Keratinocyte (primary cell): ENCODE data around the gene TSC22D4. TPM values are rescaled to one million over a fixed set of nuclear protein-coding genes. Genes with fewer than 3 reads are reported as not detected.
A peak's percentile ranks its signal among the peaks of the same experiment; 100 is the strongest.

Source experiments
- DNase-seq: peaks from one replicate; pipeline ENCODE4 v3.0.0-alpha.2; 2011; ENCODE audit warnings: low read depth, missing footprints, low spot score
- FAIRE-seq: peaks from 2 replicates; lab custom pipeline; 2011; peaks lifted over from hg19 to GRCh38; lab: Jason Lieb, UNC
- H2AFZ ChIP-seq: 2 replicates; pipeline ENCODE4 v1.6.0; 2012; ENCODE audit warnings: low read length, control low read depth, inconsistent platforms; ENCODE audit not compliant: control insufficient read depth
- H3K27ac ChIP-seq: 2 replicates; pipeline ENCODE4 v1.5.1; 2011; ENCODE audit warnings: low read length; ENCODE audit not compliant: control insufficient read depth, insufficient read depth
- H3K27me3 ChIP-seq: 3 replicates; pipeline ENCODE4 v1.6.0; 2011; ENCODE audit warnings: low read length; ENCODE audit not compliant: control insufficient read depth, insufficient read depth; ENCODE audit errors: extremely low read depth
- H3K36me3 ChIP-seq, 2 experiments: 2 replicates in 1 of 2; 3 replicates in 1 of 2; pipeline ENCODE4 v1.5.1; 2011; ENCODE audit warnings: low read length in 2 of 2, mild to moderate bottlenecking in 1 of 2; ENCODE audit not compliant: control insufficient read depth in 2 of 2, insufficient read depth in 2 of 2; ENCODE audit errors: extremely low read depth in 1 of 2
- H3K4me1 ChIP-seq: 3 replicates; pipeline ENCODE4 v1.5.1; 2011; ENCODE audit warnings: low read length; ENCODE audit not compliant: control insufficient read depth, insufficient read depth; ENCODE audit errors: extremely low read depth
- H3K4me2 ChIP-seq: 3 replicates; pipeline ENCODE4 v1.6.0; 2011; ENCODE audit warnings: low read depth, low read length; ENCODE audit not compliant: control insufficient read depth, insufficient read depth; ENCODE audit errors: extremely low read depth
- H3K4me3 ChIP-seq, 3 experiments: fragments of 200-600 bp in 1 of 3; sonication (generic) in 1 of 3; 2 replicates in 2 of 3; 3 replicates in 1 of 3; pipeline ENCODE4 v1.5.1; 2011 to 2016; ENCODE audit warnings: low read length in 3 of 3, mild to moderate bottlenecking in 3 of 3, control low read depth in 2 of 3, inconsistent platforms in 1 of 3, low read depth in 1 of 3, mixed read lengths in 1 of 3, mixed run types in 1 of 3, moderate library complexity in 1 of 3; ENCODE audit not compliant: control insufficient read depth in 2 of 3, insufficient read depth in 2 of 3; ENCODE audit errors: extremely low read depth in 1 of 3
- H3K79me2 ChIP-seq: 2 replicates; pipeline ENCODE4 v1.6.0; 2012; ENCODE audit warnings: low read length; ENCODE audit not compliant: control insufficient read depth, insufficient read depth
- H3K9ac ChIP-seq: 3 replicates; pipeline ENCODE4 v1.6.0; 2011; ENCODE audit warnings: low read length; ENCODE audit not compliant: control insufficient read depth, insufficient read depth; ENCODE audit errors: extremely low read depth
- H3K9me1 ChIP-seq: 3 replicates; pipeline ENCODE4 v1.6.0; 2011; ENCODE audit warnings: low read length; ENCODE audit not compliant: control insufficient read depth, insufficient read depth; ENCODE audit errors: extremely low read depth
- H3K9me3 ChIP-seq: 2 replicates; pipeline ENCODE4 v1.5.1; 2012; ENCODE audit warnings: low read depth, low read length; ENCODE audit not compliant: control insufficient read depth
- H4K20me1 ChIP-seq: 3 replicates; pipeline ENCODE4 v1.6.0; 2011; ENCODE audit warnings: low read length; ENCODE audit not compliant: control insufficient read depth, insufficient read depth; ENCODE audit errors: extremely low read depth
- EZH2 ChIP-seq: IDR thresholded peaks from one replicate; pipeline ENCODE4 v1.6.1; 2012; ENCODE audit warnings: inconsistent platforms, mild to moderate bottlenecking, low read length, moderate library complexity
- dilution Hi-C: fragments of 300-500 bp; cut with MboI; formaldehyde crosslinking; loops from one replicate; pipeline ENCODE4 v1.7.0; 2020; ENCODE audit warnings: low sequenced_read_pairs; ENCODE audit not compliant: extremely low pct_ligation_motif_present
- polyA plus RNA-seq, 5 experiments: library from polyadenylated mRNA; depleted of rRNA in 3 of 5; stranded (reverse) in 3 of 5; stranded (forward) in 1 of 5; unstranded in 1 of 5; fragments of >200 nt; gene quantifications; 1 replicate in 1 of 5; 2 replicates in 3 of 5; 3 replicates in 1 of 5; pipeline versions ENCODE4 v1.2.1 to v1.2.3, GENCODE V29; 2011 to 2012; ENCODE audit warnings: missing spikeins in 2 of 5, low read depth in 1 of 5, low replicate concordance in 1 of 5
- TF ChIP-seq, protein P1 (sequence below), 3 experiments: IDR thresholded peaks in 1 of 3; conservative IDR thresholded peaks in 1 of 3; optimal IDR thresholded peaks in 1 of 3; 2 replicates in 2 of 3; 3 replicates in 1 of 3; pipeline versions ENCODE3 to v1.5.1; 2011; ENCODE audit warnings: low read length in 3 of 3, mild to moderate bottlenecking in 3 of 3, moderate library complexity in 2 of 3, control low read depth in 1 of 3, inconsistent platforms in 1 of 3; ENCODE audit not compliant: insufficient read depth in 2 of 3; ENCODE audit errors: extremely low read depth in 1 of 3

TSC22D4 gene
- polyA plus RNA-seq, 1 donor (not counting 4 experiments of a cell fraction or from before 2014, with no cell fraction given): 8.4 TPM

DNA sequence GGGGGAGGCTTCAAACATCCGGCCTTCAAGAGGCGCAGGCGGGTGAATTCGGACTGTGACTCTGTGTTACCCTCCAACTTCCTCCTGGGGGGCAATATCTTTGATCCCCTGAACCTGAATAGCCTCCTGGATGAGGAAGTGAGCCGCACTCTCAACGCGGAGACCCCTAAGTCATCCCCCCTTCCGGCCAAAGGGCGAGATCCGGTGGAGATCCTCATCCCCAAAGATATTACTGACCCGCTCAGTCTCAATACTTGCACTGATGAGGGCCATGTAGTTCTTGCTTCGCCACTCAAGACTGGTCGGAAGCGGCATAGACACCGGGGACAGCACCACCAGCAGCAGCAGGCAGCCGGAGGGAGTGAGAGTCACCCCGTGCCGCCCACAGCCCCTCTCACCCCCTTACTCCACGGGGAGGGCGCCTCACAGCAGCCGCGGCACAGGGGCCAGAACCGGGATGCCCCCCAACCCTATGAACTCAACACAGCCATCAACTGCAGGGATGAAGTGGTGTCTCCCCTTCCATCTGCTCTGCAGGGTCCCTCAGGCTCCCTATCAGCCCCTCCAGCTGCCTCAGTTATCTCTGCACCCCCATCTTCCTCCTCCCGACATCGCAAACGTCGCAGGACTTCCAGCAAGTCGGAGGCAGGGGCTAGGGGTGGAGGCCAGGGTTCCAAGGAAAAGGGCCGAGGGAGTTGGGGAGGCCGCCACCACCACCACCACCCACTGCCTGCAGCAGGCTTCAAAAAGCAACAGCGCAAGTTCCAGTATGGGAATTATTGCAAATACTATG lies 48.3 kb downstream of the TSC22D4 start:
- TF ChIP-seq EZH2: no peak
- TF ChIP-seq, protein P1, sequence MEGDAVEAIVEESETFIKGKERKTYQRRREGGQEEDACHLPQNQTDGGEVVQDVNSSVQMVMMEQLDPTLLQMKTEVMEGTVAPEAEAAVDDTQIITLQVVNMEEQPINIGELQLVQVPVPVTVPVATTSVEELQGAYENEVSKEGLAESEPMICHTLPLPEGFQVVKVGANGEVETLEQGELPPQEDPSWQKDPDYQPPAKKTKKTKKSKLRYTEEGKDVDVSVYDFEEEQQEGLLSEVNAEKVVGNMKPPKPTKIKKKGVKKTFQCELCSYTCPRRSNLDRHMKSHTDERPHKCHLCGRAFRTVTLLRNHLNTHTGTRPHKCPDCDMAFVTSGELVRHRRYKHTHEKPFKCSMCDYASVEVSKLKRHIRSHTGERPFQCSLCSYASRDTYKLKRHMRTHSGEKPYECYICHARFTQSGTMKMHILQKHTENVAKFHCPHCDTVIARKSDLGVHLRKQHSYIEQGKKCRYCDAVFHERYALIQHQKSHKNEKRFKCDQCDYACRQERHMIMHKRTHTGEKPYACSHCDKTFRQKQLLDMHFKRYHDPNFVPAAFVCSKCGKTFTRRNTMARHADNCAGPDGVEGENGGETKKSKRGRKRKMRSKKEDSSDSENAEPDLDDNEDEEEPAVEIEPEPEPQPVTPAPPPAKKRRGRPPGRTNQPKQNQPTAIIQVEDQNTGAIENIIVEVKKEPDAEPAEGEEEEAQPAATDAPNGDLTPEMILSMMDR (optimal IDR thresholded peaks at IDR 0.05 in 1 of 3, IDR thresholded peaks at IDR 0.05 in 1 of 3, conservative IDR thresholded peaks at IDR 0.05 in 1 of 3; ENCODE audit: extremely low read depth in 1 of 3, insufficient read depth in 2 of 3, low read length in 3 of 3): no peak
- peaks cover 4% of the 10 kb centered on the region for H4K20me1 ChIP-seq
- peak overlapping the region; percentile 96 for H3K4me2 ChIP-seq
- H3K9me3 ChIP-seq: no peaks in the 10 kb centered on the region
- dilution Hi-C loops: no loop called here
- no peak for FAIRE-seq
- peak overlapping the region; percentile 72 to 82 (median 74) for H3K4me3 ChIP-seq
- peak overlapping the region; percentile 96 for H3K27ac ChIP-seq
- peaks cover 9 to 40% of the 10 kb centered on the region in 2 experiments for H3K36me3 ChIP-seq
- no peaks in the 10 kb centered on the region for H3K27me3 ChIP-seq
- H3K4me1 ChIP-seq: peaks cover 30% of the 10 kb centered on the region
- no peak overlapping the region for H2AFZ ChIP-seq
- peaks cover 3% of the 10 kb centered on the region for H3K9me1 ChIP-seq
- no peak for DNase-seq
- peak overlapping the region; percentile 99 for H3K9ac ChIP-seq
- H3K79me2 ChIP-seq: peaks cover 50% of the 10 kb centered on the region

GRCh38 chr7:100429637-100430492 lies 49.1 kb downstream of the TSC22D4 start, which contains the start of gene MEPCE:
Gene MEPCE, plus strand, starts transcription at chr7:100429831. Its CDS starts 188 bp downstream, at chr7:100430019.
- no peaks in the 10 kb centered on the region for H3K27me3 ChIP-seq
- H3K27ac ChIP-seq: peak within 1 kb of the TSS; percentile 96
- peaks cover 42% of the 10 kb centered on the region for H3K79me2 ChIP-seq
- H3K4me3 ChIP-seq: peak within 1 kb of the TSS; percentile 72 to 91 (median 86)
- H3K9me1 ChIP-seq: peaks cover 3% of the 10 kb centered on the region
- no peak for FAIRE-seq
- H3K9me3 ChIP-seq: no peaks in the 10 kb centered on the region
- TF ChIP-seq EZH2: no peak
- TF ChIP-seq, protein P1 (optimal IDR thresholded peaks at IDR 0.05 in 1 of 3, IDR thresholded peaks at IDR 0.05 in 1 of 3, conservative IDR thresholded peaks at IDR 0.05 in 1 of 3; ENCODE audit: extremely low read depth in 1 of 3, insufficient read depth in 2 of 3, low read length in 3 of 3): no peak
- H3K4me2 ChIP-seq: peak within 1 kb of the TSS; percentile 96
- peaks cover 4% of the 10 kb centered on the region for H4K20me1 ChIP-seq
- H3K4me1 ChIP-seq: peaks cover 25% of the 10 kb centered on the region
- dilution Hi-C loops: no loop called here
- peak; percentile 69 for DNase-seq
- H2AFZ ChIP-seq: peak within 1 kb of the TSS; percentile 72
- H3K36me3 ChIP-seq: peaks cover 9 to 34% of the 10 kb centered on the region in 2 experiments
- peak within 1 kb of the TSS; percentile 99 for H3K9ac ChIP-seq
